ENCODE measurements around the gene OR6B2.

OR6B2 gene

GRCh38 chr2:240032406-240033329, 2.4 kb upstream of the OR6B2 start:
- no peak for DNase-seq (ENCODE audit: low read depth in 1 of 2, low spot score in 1 of 2)
- no peak for TF ChIP-seq JUND (IDR thresholded peaks at IDR 0.05; ENCODE audit: low read depth)
- in situ Hi-C loops (cut with HindIII; ENCODE audit: low pct_unique_long_range_greater_than_20kb, low sequenced_read_pairs) = no loop called here

GRCh38 chr2:240024766-240025165, 5.5 kb downstream of the OR6B2 start:
- DNase-seq (ENCODE audit: low read depth in 1 of 2, low spot score in 1 of 2) = no peak
- TF ChIP-seq JUND (IDR thresholded peaks at IDR 0.05; ENCODE audit: low read depth) = no peak
- in situ Hi-C loops (cut with HindIII; ENCODE audit: low pct_unique_long_range_greater_than_20kb, low sequenced_read_pairs) = no loop called here

GRCh38 chr2:240023792-240024191, 6.4 kb downstream of the OR6B2 start:
- in situ Hi-C loops (cut with HindIII; ENCODE audit: low pct_unique_long_range_greater_than_20kb, low sequenced_read_pairs) = no loop called here
- DNase-seq (ENCODE audit: low read depth in 1 of 2, low spot score in 1 of 2) = no peak
- no peak for TF ChIP-seq JUND (IDR thresholded peaks at IDR 0.05; ENCODE audit: low read depth)

- TF ChIP-seq JUND (IDR thresholded peaks at IDR 0.05; ENCODE audit: low read depth) = no peak
- DNase-seq (ENCODE audit: low read depth in 1 of 2, low spot score in 1 of 2) = peak; percentile 68 to 72
- in situ Hi-C loops (cut with HindIII; ENCODE audit: low pct_unique_long_range_greater_than_20kb, low sequenced_read_pairs) = no loop called here
These were observed 8.6 kb downstream of the OR6B2 start for GRCh38 chr2:240021488-240022104.

GRCh38 chr2:240018071-240018750, 12.0 kb downstream of the OR6B2 start:
- in situ Hi-C loops (cut with HindIII; ENCODE audit: low pct_unique_long_range_greater_than_20kb, low sequenced_read_pairs) = no loop called here
- TF ChIP-seq JUND (IDR thresholded peaks at IDR 0.05; ENCODE audit: low read depth) = no peak

GRCh38 chr2:240014327-240014726, 15.9 kb downstream of the OR6B2 start:
- in situ Hi-C loops (cut with HindIII; ENCODE audit: low pct_unique_long_range_greater_than_20kb, low sequenced_read_pairs) = no loop called here
- no peak for DNase-seq (ENCODE audit: low read depth in 1 of 2, low spot score in 1 of 2)
- TF ChIP-seq JUND (IDR thresholded peaks at IDR 0.05; ENCODE audit: low read depth) = no peak

More at GRCh38 chr2:240018071-240018750, 12.0 kb downstream of the OR6B2 start:
- DNase-seq (ENCODE audit: low read depth in 1 of 2, low spot score in 1 of 2) = no peak

- in situ Hi-C loops (cut with HindIII; ENCODE audit: low pct_unique_long_range_greater_than_20kb, low sequenced_read_pairs) = no loop called here
- peak; percentile 28 to 31 for DNase-seq (ENCODE audit: low read depth in 1 of 2, low spot score in 1 of 2)
- TF ChIP-seq JUND (IDR thresholded peaks at IDR 0.05; ENCODE audit: low read depth) = no peak
These were observed 16.9 kb downstream of the OR6B2 start for GRCh38 chr2:240013343-240013742.

- in situ Hi-C loops (cut with HindIII; ENCODE audit: low pct_unique_long_range_greater_than_20kb, low sequenced_read_pairs) = no loop called here
- TF ChIP-seq JUND (IDR thresholded peaks at IDR 0.05; ENCODE audit: low read depth) = no peak
- DNase-seq (ENCODE audit: low read depth in 1 of 2, low spot score in 1 of 2) = no peak
These were observed 27.2 kb downstream of the OR6B2 start for GRCh38 chr2:240002983-240003382.

GRCh38 chr2:240000671-240001070, 29.6 kb downstream of the OR6B2 start:
- DNase-seq (ENCODE audit: low read depth in 1 of 2, low spot score in 1 of 2) = no peak
- in situ Hi-C loops (cut with HindIII; ENCODE audit: low pct_unique_long_range_greater_than_20kb, low sequenced_read_pairs) = no loop called here
- TF ChIP-seq JUND (IDR thresholded peaks at IDR 0.05; ENCODE audit: low read depth) = no peak

- in situ Hi-C loops (cut with HindIII; ENCODE audit: low pct_unique_long_range_greater_than_20kb, low sequenced_read_pairs) = no loop called here
- TF ChIP-seq JUND (IDR thresholded peaks at IDR 0.05; ENCODE audit: low read depth) = no peak
- DNase-seq (ENCODE audit: low read depth in 1 of 2, low spot score in 1 of 2) = no peak
These were observed 32.4 kb downstream of the OR6B2 start for GRCh38 chr2:239997686-239998409.

GRCh38 chr2:239994086-239994485, 36.1 kb downstream of the OR6B2 start:
- no peak for DNase-seq (ENCODE audit: low read depth in 1 of 2, low spot score in 1 of 2)
- in situ Hi-C loops (cut with HindIII; ENCODE audit: low pct_unique_long_range_greater_than_20kb, low sequenced_read_pairs) = no loop called here
- TF ChIP-seq JUND (IDR thresholded peaks at IDR 0.05; ENCODE audit: low read depth) = no peak

- DNase-seq (ENCODE audit: low read depth in 1 of 2, low spot score in 1 of 2) = no peak
- in situ Hi-C loops (cut with HindIII; ENCODE audit: low pct_unique_long_range_greater_than_20kb, low sequenced_read_pairs) = no loop called here
- no peak for TF ChIP-seq JUND (IDR thresholded peaks at IDR 0.05; ENCODE audit: low read depth)
These were observed 36.9 kb downstream of the OR6B2 start for GRCh38 chr2:239993291-239993690.
